HFFc6 (cell line): ENCODE measurements around the gene TEX13B. TPM values are rescaled to one million over a fixed set of nuclear protein-coding genes. Genes with fewer than 3 reads are reported as not detected.

Experiments
- DNase-seq: peaks from one replicate; pipeline ENCODE4 v3.0.0-alpha.2; 2018
- H3K27ac Mint-ChIP-seq: 2 replicates; pipeline ENCODE4 v1.8.0; 2020; ENCODE audit warnings: mild to moderate bottlenecking, mixed read lengths
- H3K27me3 Mint-ChIP-seq: 2 replicates; pipeline ENCODE4 v1.8.0; 2021; ENCODE audit warnings: mild to moderate bottlenecking, moderate library complexity, mixed read lengths; ENCODE audit not compliant: insufficient read depth
- H3K36me3 Mint-ChIP-seq: 2 replicates; pipeline ENCODE4 v1.8.0; 2021; ENCODE audit warnings: low read depth, mixed read lengths
- H3K4me1 Mint-ChIP-seq: 2 replicates; pipeline ENCODE4 v1.8.0; 2020; ENCODE audit warnings: low read depth, mixed read lengths
- H3K4me3 Mint-ChIP-seq: 2 replicates; pipeline ENCODE4 v1.8.0; 2020; ENCODE audit warnings: mild to moderate bottlenecking, moderate library complexity, mixed read lengths
- H3K9me3 Mint-ChIP-seq: 2 replicates; pipeline ENCODE4 v1.8.0; 2020; ENCODE audit warnings: mild to moderate bottlenecking, mixed read lengths
- total RNA-seq, 6 experiments: library from RNA; stranded (reverse); fragmentation: NEBNext Ultra II Directional; extraction: Animal tissue kit (Norgen Biotek cat#: 25700); gene quantifications; 2 replicates in 1 of 6; 3 replicates in 5 of 6; pipeline ENCODE4 v1.2.3, GENCODE V29; 2021
- TF ChIP-seq, protein P1 (sequence below): fragments of 200-600 bp; sonication (generic); IDR thresholded peaks from 2 replicates; pipeline ENCODE4 v1.5.0; 2021; ENCODE audit warnings: antibody characterized with exemption, mild to moderate bottlenecking

The TEX13B gene
- total RNA-seq, 6 experiments from 2014 or later: not detected

DNA sequence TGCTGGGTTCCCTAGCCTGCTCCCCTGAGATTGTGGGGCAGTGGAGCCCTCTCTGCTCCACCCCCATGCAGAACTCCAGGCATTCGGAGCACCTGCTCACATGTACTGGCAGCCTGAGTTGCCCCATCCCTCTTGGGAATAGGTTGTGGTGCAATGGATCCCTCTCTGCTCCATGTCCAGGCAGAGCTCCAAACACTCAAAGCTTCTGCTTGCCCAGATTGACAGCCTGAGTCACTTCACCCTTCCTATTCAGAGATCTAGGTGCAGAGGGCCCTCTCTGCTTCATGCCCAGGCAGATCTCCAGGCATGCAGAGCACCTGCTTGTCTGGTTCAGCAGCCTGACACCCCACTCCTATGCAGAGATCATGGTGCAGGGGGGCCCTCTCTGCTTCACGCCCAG is 18.6 kb upstream of the TEX13B start:
- Mint-ChIP-seq H3K9me3 (peaks cover 4% of the 10 kb centered on the region; the same call in 1 of the 2 replicates), H3K4me3 (no peak overlapping the region), H3K36me3 (no peaks in the 10 kb centered on the region), H3K27me3 (peaks cover 5% of the 10 kb centered on the region; the same call in 1 of the 2 replicates), H3K27ac (no peak overlapping the region), H3K4me1 (no peaks in the 10 kb centered on the region)
- TF ChIP-seq, protein P1, sequence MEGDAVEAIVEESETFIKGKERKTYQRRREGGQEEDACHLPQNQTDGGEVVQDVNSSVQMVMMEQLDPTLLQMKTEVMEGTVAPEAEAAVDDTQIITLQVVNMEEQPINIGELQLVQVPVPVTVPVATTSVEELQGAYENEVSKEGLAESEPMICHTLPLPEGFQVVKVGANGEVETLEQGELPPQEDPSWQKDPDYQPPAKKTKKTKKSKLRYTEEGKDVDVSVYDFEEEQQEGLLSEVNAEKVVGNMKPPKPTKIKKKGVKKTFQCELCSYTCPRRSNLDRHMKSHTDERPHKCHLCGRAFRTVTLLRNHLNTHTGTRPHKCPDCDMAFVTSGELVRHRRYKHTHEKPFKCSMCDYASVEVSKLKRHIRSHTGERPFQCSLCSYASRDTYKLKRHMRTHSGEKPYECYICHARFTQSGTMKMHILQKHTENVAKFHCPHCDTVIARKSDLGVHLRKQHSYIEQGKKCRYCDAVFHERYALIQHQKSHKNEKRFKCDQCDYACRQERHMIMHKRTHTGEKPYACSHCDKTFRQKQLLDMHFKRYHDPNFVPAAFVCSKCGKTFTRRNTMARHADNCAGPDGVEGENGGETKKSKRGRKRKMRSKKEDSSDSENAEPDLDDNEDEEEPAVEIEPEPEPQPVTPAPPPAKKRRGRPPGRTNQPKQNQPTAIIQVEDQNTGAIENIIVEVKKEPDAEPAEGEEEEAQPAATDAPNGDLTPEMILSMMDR: no peak
- no peak for DNase-seq

DNA sequence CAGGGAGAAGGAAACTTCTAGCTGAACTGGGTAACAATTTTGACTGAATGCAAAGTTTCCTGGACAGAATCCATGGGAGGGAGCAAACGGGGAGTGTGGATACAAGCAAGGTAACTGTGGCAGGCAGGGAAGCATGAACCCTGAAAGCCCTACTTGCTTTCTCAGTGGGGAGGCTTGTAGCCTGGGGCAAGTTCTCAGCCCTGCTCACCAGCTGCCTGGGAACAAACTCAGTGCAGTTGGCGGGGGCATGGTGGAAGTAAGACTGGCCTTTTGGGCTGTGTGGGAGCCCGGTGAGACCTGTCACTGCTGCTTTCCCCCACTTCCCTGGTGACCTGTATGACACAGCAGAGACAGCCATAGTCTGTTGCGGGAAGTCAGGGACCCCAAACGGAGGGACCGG is 14.0 kb upstream of the TEX13B start:
- Mint-ChIP-seq H3K27me3 (no peaks in the 10 kb centered on the region), H3K27ac (no peak overlapping the region), H3K4me3 (no peak overlapping the region), H3K36me3 (no peaks in the 10 kb centered on the region), H3K4me1 (no peaks in the 10 kb centered on the region), H3K9me3 (peaks cover 4% of the 10 kb centered on the region; the same call in 1 of the 2 replicates)
- TF ChIP-seq, protein P1: no peak
- no peak for DNase-seq

DNA sequence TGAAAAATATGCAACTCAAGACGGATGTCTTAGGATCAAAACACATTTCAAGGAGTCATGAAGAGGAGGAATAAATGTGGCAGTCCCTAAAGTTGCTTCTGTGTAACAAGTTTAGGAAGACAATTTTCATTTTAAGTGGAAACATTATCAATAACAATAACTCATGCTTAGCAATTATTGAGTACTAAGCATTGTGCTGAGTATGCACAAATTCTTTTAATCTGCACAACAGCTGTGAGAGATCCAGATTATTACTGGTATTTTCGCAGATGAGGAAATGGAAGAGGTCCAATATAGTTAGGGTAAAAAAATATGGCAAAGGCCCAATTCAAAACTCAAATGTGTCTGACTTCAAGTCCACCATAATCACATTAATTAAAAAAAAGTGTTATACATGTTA is 2.9 kb upstream of the TEX13B start:
- Mint-ChIP-seq H3K4me3 (no peak overlapping the region), H3K4me1 (no peaks in the 10 kb centered on the region), H3K27me3 (peaks cover 11% of the 10 kb centered on the region), H3K36me3 (no peaks in the 10 kb centered on the region), H3K9me3 (peaks cover 4% of the 10 kb centered on the region; the same call in 1 of the 2 replicates), H3K27ac (no peak overlapping the region)
- DNase-seq: no peak
- TF ChIP-seq, protein P1: no peak

DNA sequence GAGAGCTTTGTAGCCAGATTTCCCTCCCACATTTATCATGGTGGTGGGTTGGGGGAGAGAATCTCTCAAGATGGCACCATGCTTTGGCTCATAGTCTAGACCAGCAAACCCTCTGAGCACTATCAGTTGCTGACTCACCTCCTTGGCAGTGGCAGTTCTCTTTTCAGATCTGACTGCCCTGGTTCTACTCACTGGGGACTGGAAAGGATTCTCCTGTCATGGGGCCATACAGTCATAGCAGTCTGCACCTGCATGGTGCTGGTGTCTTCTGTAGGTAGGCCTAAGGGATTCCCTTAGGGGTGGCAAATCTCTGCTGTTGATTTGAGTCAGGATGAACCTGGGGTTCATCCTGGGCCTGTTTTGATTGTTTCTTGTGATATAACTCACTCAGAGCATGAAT is 2.6 kb downstream of the TEX13B start:
- no peak overlapping the region for H3K27ac Mint-ChIP-seq
- H3K36me3 Mint-ChIP-seq: no peaks in the 10 kb centered on the region
- DNase-seq: no peak
- H3K27me3 Mint-ChIP-seq: peaks cover 11% of the 10 kb centered on the region
- no peaks in the 10 kb centered on the region for H3K9me3 Mint-ChIP-seq
- H3K4me1 Mint-ChIP-seq: peaks cover 5% of the 10 kb centered on the region; the same call in 1 of the 2 replicates
- TF ChIP-seq, protein P1: no peak
- no peak overlapping the region for H3K4me3 Mint-ChIP-seq

DNA sequence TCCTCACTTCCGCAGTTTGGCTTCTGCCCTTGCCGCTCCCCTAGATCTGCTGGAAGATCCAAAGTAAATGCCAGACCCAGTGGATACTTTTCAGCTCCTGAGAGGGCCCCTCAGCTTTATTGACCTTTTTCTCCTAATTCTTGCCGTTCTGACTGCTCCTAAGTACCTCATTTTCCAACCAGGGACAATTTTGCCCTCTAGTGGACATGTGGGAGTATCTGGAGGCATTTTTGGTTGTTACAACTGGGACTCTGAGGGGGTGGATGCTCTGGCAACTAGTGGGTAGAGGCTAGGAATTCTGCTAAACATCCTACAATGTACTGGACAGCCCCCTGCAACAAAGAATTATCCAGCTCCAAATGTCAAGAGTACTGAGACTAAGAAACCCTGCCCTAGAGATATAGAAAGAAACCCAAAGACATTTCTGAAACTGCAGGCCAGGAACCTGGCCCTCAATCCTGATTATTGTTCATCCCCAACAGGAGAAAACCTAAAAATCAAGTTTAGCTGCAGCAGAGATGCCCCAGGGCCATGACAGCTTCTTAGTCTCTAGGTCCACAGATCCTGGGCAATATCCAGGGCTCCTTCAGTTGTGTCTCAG is 3.4 kb downstream of the TEX13B start:
- H3K27me3 Mint-ChIP-seq: peaks cover 11% of the 10 kb centered on the region
- no peak overlapping the region for H3K4me3 Mint-ChIP-seq
- H3K4me1 Mint-ChIP-seq: peaks cover 5% of the 10 kb centered on the region; the same call in 1 of the 2 replicates
- DNase-seq: peak; percentile 13
- H3K27ac Mint-ChIP-seq: no peak overlapping the region
- TF ChIP-seq, protein P1: peak; percentile 73
- no peaks in the 10 kb centered on the region for H3K9me3 Mint-ChIP-seq
- H3K36me3 Mint-ChIP-seq: no peaks in the 10 kb centered on the region
